ENCODE data around the gene KLHL13.

GRCh38 chrX:117973110-117973807, 143.4 kb downstream of the KLHL13 start:
- TF ChIP-seq ZFP30 (CRISPR knock-in tag; IDR thresholded peaks at IDR 0.05) (no peak), TCF4 (CRISPR knock-in tag; IDR thresholded peaks at IDR 0.05; ENCODE audit: borderline replicate concordance) (no peak), RARB (CRISPR knock-in tag; IDR thresholded peaks at IDR 0.05) (no peak), ISL1 (CRISPR knock-in tag; IDR thresholded peaks at IDR 0.05) (no peak), TSHZ2 (CRISPR knock-in tag; IDR thresholded peaks at IDR 0.05) (no peak), ZNF8 (CRISPR knock-in tag; IDR thresholded peaks at IDR 0.05) (no peak)
